Caki2 (cell line): ENCODE data around the gene NUP205. TPM values are rescaled to one million over a fixed set of nuclear protein-coding genes. Genes with fewer than 3 reads are reported as not detected.
"Not testable (repeated sequence)": the region's sequence is repeated elsewhere in the genome, so short reads cannot be mapped to it uniquely, and the experiment has no call there.

Source experiments
- DNase-seq: peaks from one replicate; pipeline ENCODE4 v3.0.0-alpha.2; 2015; ENCODE audit warnings: low read depth
- in situ Hi-C: cut with HindIII; loops from 2 replicates; pipeline ENCODE4 v1.10.0; 2016; ENCODE audit warnings: low sequenced_read_pairs, low pct_unique_long_range_greater_than_20kb, mixed read lengths
- total RNA-seq: library from RNA; depleted of rRNA; stranded (reverse); fragments of >200 nt; shearing (Covaris generic); gene quantifications from 2 replicates; pipeline ENCODE4 v1.2.3, GENCODE V29; 2014; ENCODE audit warnings: low replicate concordance

Gene NUP205
- total RNA-seq, 1 experiment from 2014 or later = 38.6 TPM

- in situ Hi-C loops = no loop called here
- DNase-seq = no peak
These were observed 95.8 kb downstream of the NUP205 start for GRCh38 chr7:135653340-135654080.

GRCh38 chr7:135658564-135658963 is 100.8 kb downstream of the NUP205 start:
- in situ Hi-C loops = no loop called here
- DNase-seq = no peak

- in situ Hi-C loops = no loop called here
- peak; percentile 33 for DNase-seq
These were observed 101.6 kb downstream of the NUP205 start for GRCh38 chr7:135659159-135659846.

- no peak for DNase-seq
- in situ Hi-C loops = no loop called here
These were observed 103.8 kb downstream of the NUP205 start for GRCh38 chr7:135661311-135662122.

GRCh38 chr7:135662123-135662372 is 104.3 kb downstream of the NUP205 start:
- in situ Hi-C loops = no loop called here
- no peak for DNase-seq

- DNase-seq = peak; percentile 93
- in situ Hi-C loops = no loop called here
These were observed 104.8 kb downstream of the NUP205 start, which contains the start of gene STMP1 for GRCh38 chr7:135662373-135663114. Gene STMP1, plus strand, starts transcription at chr7:135662514.

- in situ Hi-C loops = no loop called here
- no peak for DNase-seq
These were observed 106.4 kb downstream of the NUP205 start for GRCh38 chr7:135664046-135664589.

GRCh38 chr7:135665042-135665441 is 107.3 kb downstream of the NUP205 start:
- in situ Hi-C loops = no loop called here
- DNase-seq = no peak

- in situ Hi-C loops = no loop called here
- no peak for DNase-seq
These were observed 108.4 kb downstream of the NUP205 start for GRCh38 chr7:135666156-135666555.

GRCh38 chr7:135666846-135667245 is 109.1 kb downstream of the NUP205 start:
- DNase-seq = no peak
- in situ Hi-C loops = no loop called here

- in situ Hi-C loops = not testable (repeated sequence)
These were observed 109.9 kb downstream of the NUP205 start for GRCh38 chr7:135667626-135668025.

GRCh38 chr7:135668852-135669395 is 111.2 kb downstream of the NUP205 start:
- in situ Hi-C loops, DNase-seq: not testable (repeated sequence)

More at GRCh38 chr7:135667626-135668025, 109.9 kb downstream of the NUP205 start:
- not testable (repeated sequence) for DNase-seq

- in situ Hi-C loops = no loop called here
- DNase-seq = no peak
These were observed 112.1 kb downstream of the NUP205 start for GRCh38 chr7:135669774-135670173.

GRCh38 chr7:135670179-135670578 is 112.5 kb downstream of the NUP205 start:
- in situ Hi-C loops = no loop called here
- DNase-seq = no peak

GRCh38 chr7:135672560-135673359 is 115.0 kb downstream of the NUP205 start:
- peak; percentile 30 for DNase-seq
- in situ Hi-C loops = no loop called here

- in situ Hi-C loops = no loop called here
- DNase-seq = no peak
These were observed 115.6 kb downstream of the NUP205 start for GRCh38 chr7:135673360-135673706.
